Omental fat pad (tissue), 4 donors: ENCODE measurements around the gene CNTROB. TPM values are rescaled to one million over a fixed set of nuclear protein-coding genes. Genes with fewer than 3 reads are reported as not detected.

Experiments used
- ATAC-seq: fragments of 150-250 bp; one replicate; pipeline ENCODE4 v1.9.1; 2016; ENCODE audit warnings: mild to moderate bottlenecking, moderate library complexity; ENCODE audit not compliant: low FRiP score
- DNase-seq: peaks from one replicate; pipeline ENCODE4 v3.0.0-alpha.2; 2019; ENCODE audit warnings: low spot score
- CTCF ChIP-seq, 3 donors: fragments of 450-650 bp; IDR thresholded peaks; one replicate each; pipeline ENCODE4 v1.5.1; 2016 to 2017; ENCODE audit warnings: antibody characterized with exemption in 3 of 3, mild to moderate bottlenecking in 3 of 3, moderate library complexity in 2 of 3
- small RNA-seq: library from RNA; depleted of rRNA; stranded (forward); fragments of <200 nt; gene quantifications from one replicate; pipeline ENCODE3, GENCODE V24; 2016
- total RNA-seq, 4 donors: library from RNA; depleted of rRNA; stranded (reverse); fragments of >200 nt; gene quantifications; one replicate each; pipeline ENCODE4 v1.1.0, GENCODE V29; 2016

The CNTROB gene
- total RNA-seq, 4 donors from 2014 or later: 14.8 to 24.7 (median 19.8) TPM

GRCh38 chr17:7997186-7997585 lies 65.2 kb downstream of the CNTROB start:
- ATAC-seq: no peak
- TF ChIP-seq CTCF (IDR thresholded peaks at IDR 0.05): no peak
- no peak for DNase-seq

Small RNAs within 50 kb of the gene (small RNA-seq; reads per million reads assigned to genes)
- 2.2 reads per million, percentile 45 among the genes with 10 or more reads in this experiment for gene SCARNA21

Other genes with a start within 250 kb of the CNTROB start
- 10 to 100 TPM; 18.1 to 26.3 (median 19.3) TPM for gene TP53, start 244.7 kb upstream of the CNTROB start, total RNA-seq
- 1 to 10 TPM; 3.5 to 6.8 (median 4.3) TPM for gene WRAP53, start 243.7 kb upstream of the CNTROB start, total RNA-seq
- gene EFNB3, start 227.0 kb upstream of the CNTROB start, total RNA-seq: 1 to 10 TPM in 3 of 4 donors, under 1 TPM in 1; 0.47 to 4.3 (median 2.4) TPM
- gene DNAH2, start 214.5 kb upstream of the CNTROB start, total RNA-seq: under 1 TPM; 0.19 to 0.95 (median 0.65) TPM
- 10 to 100 TPM in 3 of 4 donors, 1 to 10 TPM in 1; 4.8 to 52.8 (median 34.6) TPM for gene KDM6B, start 98.0 kb upstream of the CNTROB start, total RNA-seq
- 10 to 100 TPM; 20.2 to 99.9 (median 24.6) TPM for gene TMEM88, start 77.1 kb upstream of the CNTROB start, total RNA-seq
- 100 to 1,000 TPM in 1 of 4 donors, 10 to 100 TPM in 3; 61.2 to 209 (median 68.2) TPM for gene NAA38, start 74.6 kb upstream of the CNTROB start, total RNA-seq
- gene CYB5D1, start 74.2 kb upstream of the CNTROB start, total RNA-seq: 10 to 100 TPM in 1 of 4 donors, 1 to 10 TPM in 3; 9.0 to 33.5 (median 9.3) TPM
- gene CHD3, start 43.4 kb upstream of the CNTROB start, total RNA-seq: 10 to 100 TPM; 47.0 to 77.6 (median 57.3) TPM
- gene RNF227, start 15.9 kb upstream of the CNTROB start, total RNA-seq: 10 to 100 TPM in 2 of 4 donors, 1 to 10 TPM in 2; 4.1 to 19.1 (median 9.7) TPM
- gene KCNAB3, start 2.4 kb upstream of the CNTROB start, total RNA-seq: 1 to 10 TPM; 1.6 to 2.9 (median 2.6) TPM
- gene TRAPPC1, start 260 bp upstream of the CNTROB start, total RNA-seq: 10 to 100 TPM; 30.0 to 73.3 (median 48.3) TPM
- gene GUCY2D, start 70.4 kb downstream of the CNTROB start, total RNA-seq: under 1 TPM in 2 of 4 donors, not detected in 2; 0.09 to 0.12 TPM
- gene ALOX15B, start 106.9 kb downstream of the CNTROB start, total RNA-seq: 1 to 10 TPM; 3.8 to 9.8 (median 8.2) TPM
- gene ALOX12B, start 155.5 kb downstream of the CNTROB start, total RNA-seq: not detected
- gene ALOXE3, start 186.3 kb downstream of the CNTROB start, total RNA-seq: under 1 TPM in 2 of 4 donors, not detected in 2; 0.09 to 0.24 TPM
- gene HES7, start 191.9 kb downstream of the CNTROB start, total RNA-seq: under 1 TPM in 1 of 4 donors, not detected in 3; 0.46 TPM
- gene PER1, start 220.2 kb downstream of the CNTROB start, total RNA-seq: 100 to 1,000 TPM in 2 of 4 donors, 10 to 100 TPM in 2; 78.8 to 169 (median 122) TPM
- 10 to 100 TPM; 16.8 to 42.1 (median 21.2) TPM for gene VAMP2, start 230.7 kb downstream of the CNTROB start, total RNA-seq
- 10 to 100 TPM; 10.9 to 78.4 (median 34.1) TPM for gene TMEM107, start 244.2 kb downstream of the CNTROB start, total RNA-seq